ENCODE measurements around the gene TMEM168.

TMEM168 gene

DNA sequence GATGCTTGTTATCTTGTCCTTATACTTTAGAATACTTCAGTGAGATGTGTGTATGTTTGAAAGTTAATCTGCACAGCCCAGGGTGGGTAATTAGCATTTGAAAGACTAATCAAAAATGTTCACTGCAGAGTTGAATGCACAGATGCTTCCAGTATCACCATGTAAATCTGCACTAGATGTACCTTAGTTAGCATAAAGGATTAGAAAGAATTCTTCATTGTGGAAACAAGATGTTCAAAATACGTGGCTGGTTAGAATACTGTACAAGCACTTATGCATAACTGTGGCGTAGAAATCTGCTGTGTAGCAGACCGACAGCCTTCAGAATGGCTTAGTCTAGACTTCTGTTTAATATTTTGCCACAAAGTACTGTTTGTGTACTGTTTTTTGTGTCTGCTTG is 2.2 kb upstream of the TMEM168 start:
- Histone ChIP-seq H3K9me3 (ENCODE audit: control extremely low read depth in 1 of 5, control insufficient read depth in 4 of 5, insufficient read depth in 2 of 5, low read depth in 1 of 5, low read length in 4 of 5) (no peaks in the 10 kb centered on the region), H3K36me3 (ENCODE audit: control insufficient read depth in 4 of 4, insufficient read depth in 4 of 4, low read length in 3 of 4) (no peaks in the 10 kb centered on the region), H3K27me3 (replicated peaks in 2 of 5; ENCODE audit: control insufficient read depth in 4 of 5, insufficient read depth in 5 of 5, low read length in 4 of 5) (no peaks in the 10 kb centered on the region), H3K27ac (ENCODE audit: insufficient read depth in 1 of 2, low read depth in 1 of 2, low read length in 2 of 2, poor library complexity in 1 of 2, severe bottlenecking in 2 of 2) (no peak overlapping the region), H3K4me3 (ENCODE audit: control insufficient read depth in 1 of 7, extremely low read depth in 1 of 7, insufficient read depth in 4 of 7, low read depth in 2 of 7, low read length in 6 of 7) (no peak overlapping the region), H3K4me1 (ENCODE audit: control extremely low read depth in 1 of 4, control insufficient read depth in 4 of 4, insufficient read depth in 4 of 4, low read length in 3 of 4) (peaks cover 10 to 18% (median 14%) of the 10 kb centered on the region in 4 experiments)
- WGBS (ENCODE audit: insufficient coverage), result 91% methylated on average over 2 of the region's 3 CpGs
- ChIA-PET CTCF (no interaction called here), POLR2A (no interaction called here)
- no peak for DNase-seq

DNA sequence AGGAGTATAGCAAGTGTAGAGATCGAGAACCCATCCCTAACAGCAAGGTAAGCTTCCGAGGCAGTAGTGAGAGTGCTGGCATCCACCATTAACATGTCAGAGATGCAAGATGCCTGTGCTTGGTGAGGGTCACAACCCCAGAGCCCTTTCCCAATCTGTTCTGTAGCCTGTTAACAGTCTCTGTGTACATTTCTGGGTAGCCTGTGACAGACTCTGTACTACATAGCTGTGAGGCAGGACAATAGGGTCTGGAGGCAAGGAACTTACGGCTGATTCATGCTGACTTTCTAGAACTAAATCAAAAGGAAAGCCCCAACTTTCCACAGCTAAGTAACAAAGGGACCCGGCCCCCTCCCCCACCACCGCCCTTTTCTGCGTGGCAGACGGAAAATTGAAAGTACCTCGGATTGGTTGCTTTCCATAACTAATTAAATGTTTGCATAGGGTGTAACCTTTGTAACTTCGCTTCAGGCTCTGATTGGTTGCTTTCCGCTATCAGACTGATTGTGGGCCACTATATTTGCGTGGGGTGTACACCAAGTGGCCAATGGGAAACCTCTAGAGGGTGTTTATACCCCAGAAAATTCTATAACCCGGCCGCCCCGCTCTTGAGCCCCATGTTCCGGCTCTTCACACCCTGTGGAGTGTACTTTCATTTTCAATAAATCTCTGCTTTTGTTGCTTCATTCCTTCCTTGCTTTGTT is 1.4 kb upstream of the TMEM168 start:
- H3K4me1 ChIP-seq (ENCODE audit: control extremely low read depth in 1 of 4, control insufficient read depth in 4 of 4, insufficient read depth in 4 of 4, low read length in 3 of 4), result peaks cover 10 to 18% (median 14%) of the 10 kb centered on the region in 4 experiments
- ChIA-PET CTCF (interaction anchor here (1.6 to 2.2 kb wide), 2 partner anchors 12 to 90 kb away, joined by 3 to 7 read pairs; no protein-coding TSS in a partner anchor), POLR2A (no interaction called here)
- no peaks in the 10 kb centered on the region for H3K27me3 ChIP-seq (replicated peaks in 2 of 5; ENCODE audit: control insufficient read depth in 4 of 5, insufficient read depth in 5 of 5, low read length in 4 of 5)
- H3K36me3 ChIP-seq (ENCODE audit: control insufficient read depth in 4 of 4, insufficient read depth in 4 of 4, low read length in 3 of 4), result no peaks in the 10 kb centered on the region
- H3K4me3 ChIP-seq (ENCODE audit: control insufficient read depth in 1 of 7, extremely low read depth in 1 of 7, insufficient read depth in 4 of 7, low read depth in 2 of 7, low read length in 6 of 7), result no peak overlapping the region
- 98% methylated on average over 14 of the region's 15 CpGs for WGBS (ENCODE audit: insufficient coverage)
- no peak for DNase-seq
- H3K9me3 ChIP-seq (ENCODE audit: control extremely low read depth in 1 of 5, control insufficient read depth in 4 of 5, insufficient read depth in 2 of 5, low read depth in 1 of 5, low read length in 4 of 5), result no peaks in the 10 kb centered on the region
- H3K27ac ChIP-seq (ENCODE audit: insufficient read depth in 1 of 2, low read depth in 1 of 2, low read length in 2 of 2, poor library complexity in 1 of 2, severe bottlenecking in 2 of 2), result no peak overlapping the region

DNA sequence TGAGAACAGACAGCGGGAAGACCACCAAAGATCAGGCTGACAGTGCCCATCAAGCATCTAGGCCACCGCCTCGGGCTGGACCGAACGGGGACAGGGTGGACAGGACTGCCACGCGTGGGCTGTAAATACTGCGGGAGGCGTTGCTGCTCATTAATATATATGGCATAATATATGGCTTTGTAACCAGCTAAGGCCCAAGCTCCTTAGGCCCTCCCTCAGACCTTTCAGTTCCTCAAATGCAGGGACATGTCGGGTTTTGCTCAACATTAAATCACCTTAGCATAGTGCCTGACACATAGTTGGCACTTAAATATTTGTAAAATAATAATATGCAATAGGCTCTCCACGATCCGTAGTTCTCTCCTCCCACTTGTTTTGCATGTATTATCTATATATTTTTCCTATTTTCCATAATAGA is 402 bp upstream of the TMEM168 start:
- Histone ChIP-seq H3K27me3 (replicated peaks in 2 of 5; ENCODE audit: control insufficient read depth in 4 of 5, insufficient read depth in 5 of 5, low read length in 4 of 5) (no peaks in the 10 kb centered on the region), H3K4me1 (ENCODE audit: control extremely low read depth in 1 of 4, control insufficient read depth in 4 of 4, insufficient read depth in 4 of 4, low read length in 3 of 4) (peaks cover 10 to 18% (median 14%) of the 10 kb centered on the region in 4 experiments), H3K36me3 (ENCODE audit: control insufficient read depth in 4 of 4, insufficient read depth in 4 of 4, low read length in 3 of 4) (no peaks in the 10 kb centered on the region), H3K27ac (ENCODE audit: insufficient read depth in 1 of 2, low read depth in 1 of 2, low read length in 2 of 2, poor library complexity in 1 of 2, severe bottlenecking in 2 of 2) (peak overlapping the region; percentile 92 to 95), H3K9me3 (ENCODE audit: control extremely low read depth in 1 of 5, control insufficient read depth in 4 of 5, insufficient read depth in 2 of 5, low read depth in 1 of 5, low read length in 4 of 5) (no peaks in the 10 kb centered on the region), H3K4me3 (ENCODE audit: control insufficient read depth in 1 of 7, extremely low read depth in 1 of 7, insufficient read depth in 4 of 7, low read depth in 2 of 7, low read length in 6 of 7) (peak overlapping the region; percentile 68 to 97 (median 84))
- POLR2A ChIA-PET, result no interaction called here
- WGBS (ENCODE audit: insufficient coverage), result 0% methylated on average over 1 of the region's 12 CpGs
- peak; percentile 38 to 88 (median 82) for DNase-seq
- CTCF ChIA-PET, result interaction anchor here (1.6 to 2.2 kb wide), 2 partner anchors 11 to 91 kb away, joined by 3 to 7 read pairs; no protein-coding TSS in a partner anchor

DNA sequence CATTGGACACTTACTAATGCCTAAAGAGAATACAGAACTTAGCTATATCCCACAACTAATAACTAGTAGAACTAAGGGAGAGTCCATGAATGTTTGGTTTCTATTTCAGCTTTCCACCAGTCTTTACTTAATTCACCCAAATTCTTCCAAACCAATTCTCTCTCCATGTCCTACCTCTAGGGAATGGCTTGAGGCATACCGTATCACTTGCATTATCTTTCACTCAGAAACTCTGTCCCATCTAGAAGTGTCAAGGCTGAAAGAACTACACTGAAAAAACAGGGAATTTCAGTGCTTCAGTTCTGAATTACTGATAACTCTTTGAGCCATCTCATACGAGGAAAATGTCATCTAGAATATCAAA is 758 bp downstream of the TMEM168 start:
- POLR2A ChIA-PET, result interaction anchor here (0.7 to 0.9 kb wide), 2 partner anchors 10 to 318 kb away, joined by 3 read pairs; no protein-coding TSS in a partner anchor
- 0% methylated on average over 2 of the region's 2 CpGs for WGBS (ENCODE audit: insufficient coverage)
- peak overlapping the region; percentile 68 to 97 (median 84) for H3K4me3 ChIP-seq (ENCODE audit: control insufficient read depth in 1 of 7, extremely low read depth in 1 of 7, insufficient read depth in 4 of 7, low read depth in 2 of 7, low read length in 6 of 7)
- H3K27me3 ChIP-seq (replicated peaks in 2 of 5; ENCODE audit: control insufficient read depth in 4 of 5, insufficient read depth in 5 of 5, low read length in 4 of 5), result no peaks in the 10 kb centered on the region
- no peak for DNase-seq
- peak overlapping the region; percentile 92 to 95 for H3K27ac ChIP-seq (ENCODE audit: insufficient read depth in 1 of 2, low read depth in 1 of 2, low read length in 2 of 2, poor library complexity in 1 of 2, severe bottlenecking in 2 of 2)
- peaks cover 10 to 18% (median 14%) of the 10 kb centered on the region in 4 experiments for H3K4me1 ChIP-seq (ENCODE audit: control extremely low read depth in 1 of 4, control insufficient read depth in 4 of 4, insufficient read depth in 4 of 4, low read length in 3 of 4)
- H3K9me3 ChIP-seq (ENCODE audit: control extremely low read depth in 1 of 5, control insufficient read depth in 4 of 5, insufficient read depth in 2 of 5, low read depth in 1 of 5, low read length in 4 of 5), result no peaks in the 10 kb centered on the region
- CTCF ChIA-PET, result interaction anchor here (0.7 to 2.2 kb wide), 4 partner anchors 10 to 1054 kb away, joined by 3 to 7 read pairs (median 3); no protein-coding TSS in a partner anchor
- H3K36me3 ChIP-seq (ENCODE audit: control insufficient read depth in 4 of 4, insufficient read depth in 4 of 4, low read length in 3 of 4), result peaks cover 0 to 3% (median 1%) of the 10 kb centered on the region in 4 experiments

DNA sequence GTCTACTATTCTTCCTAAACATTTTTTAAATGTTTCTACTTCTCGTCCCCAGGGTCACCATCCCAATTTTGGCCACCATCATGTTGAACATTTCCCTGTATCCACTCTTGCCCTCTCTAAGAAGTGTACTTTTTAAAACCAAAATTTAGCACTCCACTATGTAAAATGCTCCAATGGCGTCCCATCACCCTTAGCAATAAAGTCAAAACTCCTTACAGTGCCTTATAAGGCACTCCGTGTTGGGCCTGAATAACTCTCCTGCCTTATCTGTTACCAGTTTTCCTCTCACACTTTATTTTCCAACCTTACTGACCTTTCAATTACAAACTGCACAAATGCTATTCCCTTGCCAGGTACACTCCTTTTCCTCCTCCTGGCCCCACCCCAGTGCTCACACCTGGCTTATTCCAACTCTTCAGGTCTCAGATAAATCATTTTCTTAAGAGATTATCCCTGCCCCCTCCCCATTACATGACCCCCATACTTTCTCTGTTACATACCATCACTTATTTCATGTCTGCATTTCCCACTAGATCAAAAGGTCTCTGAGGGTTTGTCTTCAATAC is 1.3 kb downstream of the TMEM168 start:
- ChIA-PET CTCF (interaction anchor here (0.7 to 1.3 kb wide), 2 partner anchors 11 to 1053 kb away, joined by 3 read pairs; no protein-coding TSS in a partner anchor), POLR2A (no interaction called here)
- Histone ChIP-seq H3K27ac (ENCODE audit: insufficient read depth in 1 of 2, low read depth in 1 of 2, low read length in 2 of 2, poor library complexity in 1 of 2, severe bottlenecking in 2 of 2) (peak overlapping the region in 1 of 2 experiments; percentile 95), H3K36me3 (ENCODE audit: control insufficient read depth in 4 of 4, insufficient read depth in 4 of 4, low read length in 3 of 4) (peaks cover 0 to 9% (median 4%) of the 10 kb centered on the region in 4 experiments), H3K27me3 (replicated peaks in 2 of 5; ENCODE audit: control insufficient read depth in 4 of 5, insufficient read depth in 5 of 5, low read length in 4 of 5) (no peaks in the 10 kb centered on the region), H3K9me3 (ENCODE audit: control extremely low read depth in 1 of 5, control insufficient read depth in 4 of 5, insufficient read depth in 2 of 5, low read depth in 1 of 5, low read length in 4 of 5) (no peaks in the 10 kb centered on the region), H3K4me1 (ENCODE audit: control extremely low read depth in 1 of 4, control insufficient read depth in 4 of 4, insufficient read depth in 4 of 4, low read length in 3 of 4) (peaks cover 10 to 18% (median 14%) of the 10 kb centered on the region in 4 experiments), H3K4me3 (ENCODE audit: control insufficient read depth in 1 of 7, extremely low read depth in 1 of 7, insufficient read depth in 4 of 7, low read depth in 2 of 7, low read length in 6 of 7) (peak overlapping the region in 6 of 7 experiments; percentile 68 to 97 (median 88))
- no peak for DNase-seq
- WGBS (ENCODE audit: insufficient coverage), result 100% methylated on average over 3 of the region's 3 CpGs

DNA sequence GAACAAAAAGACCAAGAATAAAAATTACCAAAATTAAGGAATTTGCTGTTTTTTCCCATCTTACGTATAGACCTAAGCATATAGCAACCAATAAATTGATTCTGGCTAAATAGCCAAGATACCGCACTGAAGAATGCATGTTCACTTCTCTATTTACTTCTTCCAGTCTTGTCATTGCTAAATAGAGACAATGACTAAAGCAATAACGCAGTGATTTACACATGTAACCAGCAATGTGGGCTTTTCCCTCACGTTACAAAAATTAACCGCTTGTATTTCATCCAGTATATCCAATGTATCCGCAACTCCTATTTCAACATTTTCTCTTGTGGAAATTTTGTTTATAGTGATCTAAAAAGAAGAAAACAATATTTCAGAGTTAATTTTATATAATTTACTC is 5.6 kb downstream of the TMEM168 start:
- POLR2A ChIA-PET, result no interaction called here
- Histone ChIP-seq H3K36me3 (ENCODE audit: control insufficient read depth in 4 of 4, insufficient read depth in 4 of 4, low read length in 3 of 4) (peaks cover 0 to 25% (median 9%) of the 10 kb centered on the region in 4 experiments), H3K27ac (ENCODE audit: insufficient read depth in 1 of 2, low read depth in 1 of 2, low read length in 2 of 2, poor library complexity in 1 of 2, severe bottlenecking in 2 of 2) (no peak overlapping the region), H3K9me3 (ENCODE audit: control extremely low read depth in 1 of 5, control insufficient read depth in 4 of 5, insufficient read depth in 2 of 5, low read depth in 1 of 5, low read length in 4 of 5) (no peaks in the 10 kb centered on the region), H3K27me3 (replicated peaks in 2 of 5; ENCODE audit: control insufficient read depth in 4 of 5, insufficient read depth in 5 of 5, low read length in 4 of 5) (no peaks in the 10 kb centered on the region), H3K4me1 (ENCODE audit: control extremely low read depth in 1 of 4, control insufficient read depth in 4 of 4, insufficient read depth in 4 of 4, low read length in 3 of 4) (peaks cover 9 to 12% (median 11%) of the 10 kb centered on the region in 4 experiments), H3K4me3 (ENCODE audit: control insufficient read depth in 1 of 7, extremely low read depth in 1 of 7, insufficient read depth in 4 of 7, low read depth in 2 of 7, low read length in 6 of 7) (no peak overlapping the region)
- 100% methylated on average over 1 of the region's 6 CpGs for WGBS (ENCODE audit: insufficient coverage)
- CTCF ChIA-PET, result no interaction called here
- DNase-seq, result no peak

DNA sequence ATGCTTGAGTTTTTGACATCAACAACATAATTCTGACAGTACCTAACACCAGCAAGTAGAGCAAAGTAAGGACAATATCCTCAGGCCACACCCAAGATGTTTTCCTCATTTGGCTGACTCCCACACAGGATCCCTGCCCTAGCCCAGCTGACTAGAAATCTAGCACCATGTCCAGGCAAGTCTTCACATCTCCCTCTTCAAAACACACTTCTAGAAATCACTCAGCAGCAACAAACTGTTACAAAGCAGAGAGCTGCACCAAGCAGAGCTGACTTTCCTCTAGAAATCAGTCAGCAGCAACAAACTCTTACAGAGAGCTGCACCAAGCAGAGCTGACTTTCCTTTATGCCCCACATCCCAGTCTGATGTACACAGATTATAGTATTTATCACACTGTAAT is 7.7 kb downstream of the TMEM168 start:
- ChIA-PET CTCF (no interaction called here), POLR2A (no interaction called here)
- H3K4me1 ChIP-seq (ENCODE audit: control extremely low read depth in 1 of 4, control insufficient read depth in 4 of 4, insufficient read depth in 4 of 4, low read length in 3 of 4), result no peaks in the 10 kb centered on the region
- H3K4me3 ChIP-seq (ENCODE audit: control insufficient read depth in 1 of 7, extremely low read depth in 1 of 7, insufficient read depth in 4 of 7, low read depth in 2 of 7, low read length in 6 of 7), result no peak overlapping the region
- H3K27me3 ChIP-seq (replicated peaks in 2 of 5; ENCODE audit: control insufficient read depth in 4 of 5, insufficient read depth in 5 of 5, low read length in 4 of 5), result no peaks in the 10 kb centered on the region
- DNase-seq, result no peak
- H3K36me3 ChIP-seq (ENCODE audit: control insufficient read depth in 4 of 4, insufficient read depth in 4 of 4, low read length in 3 of 4), result peaks cover 2 to 27% (median 14%) of the 10 kb centered on the region in 4 experiments
- H3K9me3 ChIP-seq (ENCODE audit: control extremely low read depth in 1 of 5, control insufficient read depth in 4 of 5, insufficient read depth in 2 of 5, low read depth in 1 of 5, low read length in 4 of 5), result peaks cover 0 to 5% (median 0%) of the 10 kb centered on the region in 5 experiments
- H3K27ac ChIP-seq (ENCODE audit: insufficient read depth in 1 of 2, low read depth in 1 of 2, low read length in 2 of 2, poor library complexity in 1 of 2, severe bottlenecking in 2 of 2), result no peak overlapping the region
